Activated T-cell treated with anti-CD3 and anti-CD28 coated beads, Interleukin-2, amount 50 U/mL, for 48 hours (primary cell): ENCODE data around the gene NEDD4L.
"Not testable (repeated sequence)": the region's sequence is repeated elsewhere in the genome, so short reads cannot be mapped to it uniquely, and the experiment has no call there.

Source experiments
- DNase-seq, 2 experiments: peaks; one replicate each; pipeline ENCODE4 v3.0.0-alpha.2; 2020

NEDD4L gene

DNA sequence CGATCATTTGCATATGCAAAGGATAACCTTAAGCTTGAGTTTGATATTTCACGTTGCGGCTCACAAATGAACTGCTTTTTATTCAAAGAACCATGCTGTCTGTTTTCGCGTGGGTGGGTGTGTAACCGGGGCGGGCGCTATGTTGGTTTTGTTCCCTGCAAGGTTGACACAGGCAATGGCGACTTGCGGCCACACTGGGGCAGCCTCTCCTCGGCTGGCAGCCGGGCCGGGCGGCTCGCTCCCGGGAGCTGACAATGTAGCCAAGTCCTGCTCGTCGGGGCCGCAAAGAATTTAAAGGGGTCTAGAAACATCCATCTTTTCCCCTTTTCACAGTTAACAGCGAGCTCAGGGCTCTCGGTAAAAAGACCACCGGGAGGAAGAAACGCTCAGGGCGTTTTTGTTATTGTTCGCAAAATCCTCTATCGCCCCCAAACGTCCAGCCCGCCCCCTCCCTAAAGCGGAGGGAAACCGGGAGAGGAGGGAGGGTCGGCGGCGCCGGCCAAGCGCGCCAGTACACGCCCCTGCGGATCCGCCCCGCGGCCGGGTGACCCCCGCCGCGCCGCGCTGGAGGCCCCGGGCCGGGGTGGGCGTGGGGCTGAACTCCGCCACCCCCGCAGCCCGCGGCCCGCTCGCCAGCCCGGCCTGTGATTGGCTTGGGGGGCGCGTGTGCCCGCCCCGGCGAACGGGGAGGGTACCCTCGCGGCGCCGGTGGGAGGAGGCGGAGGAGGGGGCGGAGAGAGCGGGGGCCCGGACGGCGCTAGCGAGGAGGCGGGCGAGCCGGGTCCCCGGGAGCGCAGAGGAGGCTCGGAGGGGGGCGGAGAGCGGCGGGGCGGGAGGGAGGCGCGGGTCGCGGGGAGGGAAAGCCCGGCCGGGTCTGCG, at the start of gene NEDD4L:
NEDD4L (plus strand) TSS at position 736 of the 879 bp plus-strand sequence. CDS start 435 bp downstream, outside the sequence.
- DNase-seq, result peak; percentile 83 to 87

DNA sequence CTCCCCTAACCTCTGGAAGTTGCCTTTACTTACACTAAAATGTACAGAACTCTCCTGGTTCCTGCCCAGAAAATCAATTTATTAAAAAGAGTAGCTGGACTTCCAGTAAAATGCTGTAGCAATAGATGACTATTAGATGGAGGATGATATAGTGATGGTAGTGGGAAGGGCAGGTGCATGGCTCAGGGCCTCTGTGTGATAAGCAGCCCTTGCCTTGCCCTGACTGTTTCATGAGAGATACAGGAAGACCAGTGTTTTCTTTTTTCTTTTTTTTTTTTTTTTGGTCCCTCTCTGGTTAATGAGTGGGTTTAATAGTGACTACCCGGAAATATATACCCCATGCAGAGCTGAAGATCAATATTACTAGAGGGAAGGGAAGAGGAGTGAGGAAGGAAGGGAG, 48.7 kb upstream of the NEDD4L start:
- DNase-seq, result no peak

DNA sequence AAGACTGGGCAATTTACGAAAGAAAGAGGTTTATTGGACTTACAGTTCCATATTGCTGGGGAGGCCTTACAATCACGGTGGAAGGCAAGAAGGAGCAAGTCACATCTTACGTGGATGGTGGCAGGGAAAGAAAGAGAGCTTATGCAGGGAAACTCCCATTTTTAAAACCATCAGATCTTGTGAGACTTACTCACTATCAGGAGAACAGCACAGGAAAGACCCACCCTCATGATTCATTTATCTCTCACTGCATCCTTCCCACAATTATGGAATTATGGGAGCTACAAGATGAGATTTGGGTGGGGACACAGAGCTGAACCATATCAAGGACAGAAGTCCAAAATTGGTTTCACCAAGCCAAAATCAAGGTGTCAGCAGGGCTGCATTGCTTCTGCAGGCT, 47.1 kb upstream of the NEDD4L start:
- DNase-seq, result not testable (repeated sequence)

DNA sequence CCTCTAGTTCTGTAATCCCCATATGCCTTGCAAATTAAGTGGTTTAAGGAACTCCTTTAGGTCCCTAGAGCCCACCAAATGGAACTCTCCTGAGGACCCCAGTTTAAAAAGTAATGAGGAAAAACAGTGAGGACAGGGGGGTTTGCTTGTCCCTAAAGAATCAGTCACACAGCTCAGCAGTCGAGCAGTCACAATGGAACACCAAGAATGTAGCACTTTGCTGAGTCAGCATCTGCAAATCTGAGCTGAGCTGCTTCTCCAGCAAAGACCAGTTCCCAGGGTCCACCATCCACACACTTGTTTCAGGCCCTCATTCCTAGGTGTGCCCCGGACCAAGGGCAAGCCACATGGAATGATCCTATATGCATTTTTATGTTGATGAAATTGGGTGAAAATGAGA, 46.2 kb upstream of the NEDD4L start:
- DNase-seq, result no peak

DNA sequence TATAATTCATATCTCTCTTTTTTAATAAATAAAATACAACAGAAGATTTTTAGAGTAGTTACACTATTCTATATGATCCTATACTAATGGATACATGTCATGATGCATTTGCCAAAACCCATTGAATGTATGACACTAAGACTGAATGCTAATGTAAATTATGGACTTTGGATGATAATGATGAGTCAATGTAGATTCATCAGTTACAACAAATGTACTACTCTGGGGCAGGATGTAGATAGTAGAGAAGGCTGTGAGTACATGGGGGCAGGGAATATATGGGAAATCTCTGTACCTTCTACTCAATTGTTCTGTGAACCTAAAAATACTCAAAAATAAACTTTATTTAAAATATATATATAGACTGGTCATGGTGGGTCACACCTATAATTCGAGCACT, 45.6 kb upstream of the NEDD4L start:
- DNase-seq, result no peak

DNA sequence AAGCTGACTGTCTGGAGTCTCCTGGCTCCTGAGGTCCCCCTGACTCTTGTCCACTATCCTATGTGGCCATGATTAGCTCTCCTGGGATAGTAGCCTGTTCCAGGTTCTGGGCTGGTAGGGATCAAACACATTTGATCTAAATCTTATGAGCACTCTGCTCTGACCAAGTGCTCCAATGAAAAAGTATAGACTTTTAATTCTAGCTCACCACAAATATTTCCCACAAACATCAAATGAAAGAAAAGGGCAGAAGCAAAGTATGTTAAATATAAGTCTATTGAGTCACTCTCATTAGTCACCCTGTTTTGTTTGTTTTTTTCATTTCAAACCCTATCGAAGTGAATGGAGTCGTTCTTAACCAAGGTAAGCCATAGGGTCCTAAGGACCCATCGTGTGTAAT, 39.7 kb upstream of the NEDD4L start:
- DNase-seq, result no peak

DNA sequence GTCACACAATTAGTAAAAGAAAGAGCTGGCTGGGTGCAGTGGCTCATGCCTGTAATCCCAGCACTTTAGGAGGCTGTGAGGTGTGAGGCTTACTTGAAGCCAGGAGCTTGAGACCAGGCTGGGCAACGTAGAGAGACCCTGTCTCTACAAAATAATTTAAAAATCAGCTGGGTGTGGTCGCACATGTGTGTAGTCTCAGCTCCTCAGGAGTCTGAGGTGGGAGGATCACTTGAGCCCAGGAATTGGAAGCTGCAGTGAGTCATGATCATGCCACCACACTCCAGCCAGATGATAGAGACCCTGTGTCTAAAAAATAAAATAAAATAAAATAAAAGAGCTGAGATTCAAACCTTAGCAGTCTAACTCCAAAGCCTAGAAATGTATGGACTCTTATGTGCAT, 39.0 kb upstream of the NEDD4L start:
- DNase-seq, result no peak

DNA sequence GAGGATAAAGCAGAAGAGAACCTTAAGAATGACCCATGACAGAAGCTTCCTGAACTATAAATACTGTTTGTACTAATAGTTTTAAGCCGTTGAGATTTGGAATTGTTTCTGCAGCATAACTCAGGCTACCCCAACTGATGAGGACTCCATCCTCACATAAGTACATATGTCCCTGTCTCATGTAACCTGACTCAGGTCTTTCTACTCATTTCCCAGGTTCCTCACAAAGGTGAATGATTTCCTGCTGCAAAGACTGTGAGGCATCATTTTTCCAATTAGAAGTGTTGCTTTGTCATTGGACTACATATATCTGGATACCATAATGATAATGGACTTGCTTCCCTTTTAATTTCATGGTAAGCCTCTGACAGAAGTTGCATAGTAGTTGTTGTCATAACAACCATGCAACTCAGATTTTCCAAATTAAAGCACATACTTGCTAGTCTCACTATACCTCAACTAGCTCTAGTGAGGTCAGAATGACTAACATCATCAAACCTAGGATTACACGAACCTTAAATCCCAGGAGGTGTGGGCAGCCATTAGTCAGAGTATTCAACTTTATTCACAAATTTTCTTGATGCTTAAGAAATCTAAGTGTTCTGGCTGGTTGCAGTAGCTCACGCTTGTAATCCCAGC, 38.0 kb upstream of the NEDD4L start:
- no peak for DNase-seq

DNA sequence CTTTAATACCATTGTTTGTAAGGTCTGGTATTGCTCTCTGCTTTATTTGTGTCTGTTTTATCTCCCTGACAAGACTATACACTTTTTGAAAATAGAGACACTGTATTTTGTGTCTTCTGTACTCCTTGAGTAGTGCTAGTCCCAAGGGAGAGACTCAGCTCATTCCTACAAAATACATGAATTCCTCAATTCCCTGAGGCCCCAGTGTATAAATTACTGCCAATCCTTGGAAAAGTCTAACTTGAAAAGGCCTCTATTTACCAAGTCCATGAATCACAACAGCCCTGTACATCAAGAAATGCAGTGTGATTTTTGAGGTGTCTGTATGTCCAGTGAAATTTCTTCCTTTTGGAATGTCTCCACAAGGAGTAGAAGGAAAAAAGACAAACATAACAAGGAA, 34.9 kb upstream of the NEDD4L start:
- no peak for DNase-seq

DNA sequence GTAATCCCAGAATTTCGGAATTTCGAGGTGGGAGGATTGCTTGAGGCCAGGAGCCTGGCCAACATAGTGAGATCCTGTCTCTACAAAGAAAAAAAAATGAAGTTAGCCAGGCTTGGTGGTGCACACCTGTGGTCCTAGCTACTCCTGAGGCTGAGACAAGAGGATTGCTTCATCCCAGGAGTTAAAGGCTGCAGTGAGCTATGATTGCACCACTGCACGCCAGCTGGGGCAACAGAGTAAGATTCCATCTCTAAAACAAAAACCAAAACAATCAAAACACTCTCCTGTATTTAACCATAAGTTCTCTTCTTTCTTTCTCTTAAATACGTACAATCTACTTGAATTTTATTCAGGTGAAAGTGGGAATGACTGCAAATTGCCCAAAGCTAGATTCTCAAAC, 33.8 kb upstream of the NEDD4L start:
- DNase-seq, result no peak

DNA sequence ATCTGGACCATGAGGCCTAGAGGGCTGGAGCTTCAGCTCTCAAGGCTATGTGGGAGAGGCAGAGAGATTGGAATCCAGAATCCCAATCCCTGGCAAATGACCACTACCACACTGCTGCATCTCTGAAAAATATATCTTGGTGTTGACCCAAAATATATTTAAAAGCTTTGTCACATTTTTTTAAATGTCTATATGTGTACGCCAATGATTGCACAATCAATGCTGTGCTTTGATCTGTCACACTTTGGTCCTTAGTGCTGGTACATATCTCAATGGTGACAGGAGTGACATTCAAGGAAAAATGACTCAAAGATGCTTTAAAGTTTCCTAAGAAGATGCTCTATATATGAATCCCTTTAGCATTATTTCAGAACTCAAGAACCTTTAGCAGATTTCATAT, 31.7 kb upstream of the NEDD4L start:
- DNase-seq, result no peak

DNA sequence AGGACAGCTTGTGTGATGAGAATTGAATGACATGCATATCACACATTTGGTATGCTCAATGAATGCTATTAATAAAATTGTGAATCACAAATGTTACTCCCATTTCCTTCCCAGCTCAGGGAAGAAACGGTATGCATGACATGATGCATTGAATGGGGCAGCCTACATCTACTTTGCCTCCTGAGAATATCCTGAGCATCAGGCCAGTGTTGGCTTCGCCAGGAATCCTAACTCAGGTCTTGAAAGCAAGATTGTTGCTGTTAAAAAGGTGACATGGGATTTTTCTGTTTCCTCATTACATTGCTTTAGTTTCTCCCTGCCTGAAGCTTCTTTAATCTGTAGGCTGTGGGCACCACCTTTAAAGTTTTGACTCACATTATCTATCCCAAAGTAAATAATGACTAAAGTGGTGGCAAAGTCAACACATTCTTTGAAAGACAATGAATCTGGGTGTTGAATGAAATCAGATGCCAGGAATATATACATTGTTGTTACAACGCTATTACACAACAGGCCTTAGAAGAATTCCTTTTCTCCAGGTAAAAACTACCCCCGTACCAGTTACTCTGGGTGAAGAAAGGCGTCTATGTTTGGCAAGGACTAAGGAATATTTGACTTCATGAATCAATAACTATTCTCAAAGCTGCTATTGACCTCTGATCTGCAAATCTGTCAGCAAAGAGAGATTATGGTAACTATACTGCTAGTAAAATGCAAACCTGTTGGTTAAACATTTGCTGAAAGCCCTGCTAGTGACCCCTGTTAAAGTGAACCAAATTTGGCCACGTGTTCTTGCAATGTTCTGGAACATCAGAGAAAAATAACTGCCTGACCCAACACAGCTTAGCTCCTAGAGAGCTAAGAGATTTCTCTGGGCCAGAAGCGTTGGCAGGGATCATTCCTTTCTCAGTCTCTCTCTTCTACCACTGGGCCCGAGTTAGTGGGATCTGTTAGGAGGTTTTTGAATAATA, 30.5 kb upstream of the NEDD4L start:
- no peak for DNase-seq

DNA sequence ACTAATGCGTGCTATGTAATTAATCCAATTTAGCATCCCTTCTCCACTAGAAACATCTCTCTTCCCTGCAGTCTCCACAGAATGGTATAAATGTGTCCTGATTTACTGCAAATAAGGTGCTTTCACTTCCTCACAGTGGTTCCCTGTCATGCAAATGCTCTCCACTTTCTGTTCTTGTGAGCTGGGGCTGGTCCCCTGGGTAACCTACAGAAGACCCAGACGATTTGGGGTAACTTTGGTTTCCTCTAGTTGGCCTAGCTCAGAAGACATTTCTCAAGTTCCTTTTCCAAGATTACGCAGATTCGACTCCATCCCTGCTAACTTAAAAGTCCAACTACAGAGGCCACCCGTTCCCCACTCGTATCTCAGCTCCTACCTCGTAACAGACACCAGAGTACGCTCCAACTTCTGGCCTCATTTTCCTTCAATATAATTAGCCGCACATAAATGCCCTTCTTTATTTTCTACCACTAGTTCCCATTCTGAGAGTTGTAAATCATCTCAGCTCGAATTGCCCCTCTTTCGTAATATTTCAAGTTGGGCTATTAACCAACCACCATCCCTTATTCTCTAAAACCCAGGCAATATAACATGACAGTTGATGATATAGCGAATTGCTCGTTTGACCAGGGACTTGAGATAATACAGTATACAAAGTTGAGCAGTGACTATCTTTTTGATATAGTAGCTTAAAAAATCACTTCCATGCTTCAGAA, 28.8 kb upstream of the NEDD4L start:
- no peak for DNase-seq

DNA sequence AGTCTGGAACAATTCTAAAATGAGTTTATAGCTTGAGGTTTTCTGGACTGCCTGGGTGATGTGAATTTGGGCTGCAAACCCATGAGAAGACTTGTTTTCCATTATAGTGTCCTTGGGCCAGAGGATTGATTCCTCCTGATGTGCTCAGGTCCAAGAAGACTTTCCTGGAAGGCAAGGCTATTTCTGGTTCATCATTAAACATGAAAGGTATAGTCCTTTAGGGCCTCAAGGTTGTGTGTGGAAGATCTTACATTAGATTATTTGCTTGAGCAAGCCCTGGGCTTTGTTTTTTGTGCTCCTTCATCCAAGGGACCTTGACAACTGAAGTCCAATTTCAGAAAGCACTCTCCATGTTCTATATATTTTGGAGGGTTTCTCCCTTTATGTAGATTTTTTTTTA, 26.8 kb upstream of the NEDD4L start:
- DNase-seq, result no peak

DNA sequence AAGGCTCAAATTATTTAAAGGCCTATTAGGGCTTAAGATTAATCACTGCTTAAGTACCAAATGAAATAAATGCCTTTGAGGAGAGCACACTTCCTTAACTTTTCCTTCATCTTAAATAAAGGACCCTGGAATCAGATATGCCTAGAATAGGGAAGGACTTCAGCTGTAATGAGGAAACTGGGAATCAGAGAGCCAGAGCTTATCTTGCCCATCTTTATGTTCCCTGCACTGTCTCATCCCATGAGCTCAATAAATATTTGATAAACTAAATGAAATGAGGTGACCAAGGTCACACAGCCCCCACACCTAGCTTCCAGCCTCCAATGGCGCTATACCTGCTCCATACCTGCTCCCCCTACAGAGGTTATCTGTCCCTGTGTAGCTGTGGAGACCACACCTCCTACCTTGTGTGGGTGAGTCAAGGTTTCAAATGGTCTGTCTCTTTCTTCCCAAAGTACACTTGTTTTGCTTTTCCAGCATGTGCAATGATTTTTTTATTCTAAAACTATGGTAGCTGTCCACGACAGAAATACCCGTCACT, 23.4 kb upstream of the NEDD4L start:
- DNase-seq, result no peak

DNA sequence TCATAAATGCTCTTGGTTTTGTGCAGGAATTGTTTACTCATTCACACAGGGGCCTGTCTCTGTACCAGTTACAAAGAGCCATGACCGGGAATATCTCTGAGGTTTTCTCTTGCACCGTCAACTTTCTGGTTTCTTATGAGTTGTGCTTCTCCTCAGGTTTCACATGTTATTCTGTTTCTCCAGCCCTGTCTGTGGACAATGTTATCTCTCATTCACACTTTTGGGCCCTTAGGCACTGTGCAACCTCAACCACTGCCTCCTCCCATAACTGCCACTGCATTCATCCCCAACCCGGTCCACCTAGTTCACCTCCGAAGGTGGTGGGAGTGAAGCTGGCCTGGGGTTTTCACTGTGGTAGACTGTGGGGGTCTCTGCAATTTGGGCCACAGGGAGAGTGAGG, 22.5 kb upstream of the NEDD4L start:
- DNase-seq, result no peak

DNA sequence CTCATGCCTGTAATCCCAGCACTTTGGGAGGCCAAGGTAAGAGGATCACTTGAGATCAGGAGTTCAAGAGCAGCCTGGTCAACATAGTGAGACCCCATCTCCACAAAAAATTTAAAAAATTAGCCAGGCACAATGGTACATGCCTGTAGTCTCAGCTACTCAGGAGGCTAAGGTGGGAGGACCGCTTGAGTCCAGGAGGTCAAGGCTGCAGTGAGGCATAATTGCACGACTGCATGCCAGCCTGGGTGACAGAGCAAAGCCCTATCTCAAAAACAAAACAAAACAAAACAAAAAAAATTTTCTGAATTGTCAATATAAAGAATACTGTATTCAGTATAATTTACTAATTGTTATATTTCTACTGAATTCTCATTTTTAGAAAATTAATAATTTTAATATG, 20.9 kb upstream of the NEDD4L start:
- no peak for DNase-seq

DNA sequence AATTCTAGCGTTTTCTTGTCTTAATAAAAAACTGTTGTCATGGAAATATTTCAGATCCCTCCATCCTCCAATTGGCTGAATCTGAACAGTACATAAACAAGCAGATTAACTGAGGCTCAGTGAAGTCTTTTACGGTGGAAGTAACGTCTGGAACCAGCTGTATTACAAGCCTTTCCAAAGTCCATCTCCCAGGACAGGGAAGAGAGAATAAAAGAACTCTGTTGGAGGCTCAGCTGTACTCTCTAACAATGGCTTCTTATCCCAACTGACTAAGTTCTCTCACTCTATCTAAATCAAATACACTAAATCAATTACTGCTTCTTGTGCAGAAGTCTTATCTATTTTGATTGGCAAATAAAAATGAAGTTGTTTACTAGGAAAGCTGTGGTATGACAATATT, 19.9 kb upstream of the NEDD4L start:
- no peak for DNase-seq

DNA sequence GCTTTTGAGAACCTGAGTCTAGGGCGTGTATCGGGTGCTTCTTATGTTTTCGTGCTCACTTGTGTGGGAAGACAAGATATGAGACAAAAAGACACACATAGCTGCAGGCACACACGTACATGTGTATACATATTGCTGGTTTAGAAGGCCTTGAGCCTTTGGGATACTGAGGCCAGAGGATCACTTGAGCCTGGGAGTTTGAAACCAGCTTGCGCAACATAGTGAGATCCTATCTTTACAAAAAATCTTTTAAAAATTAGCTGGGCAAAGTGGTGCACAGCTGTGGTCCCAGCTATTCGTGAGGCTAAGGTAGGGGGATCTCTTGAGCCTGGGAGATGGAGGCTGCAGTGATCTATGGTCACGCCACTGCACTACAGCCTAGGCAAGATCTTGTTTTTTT, 18.8 kb upstream of the NEDD4L start:
- no peak for DNase-seq

DNA sequence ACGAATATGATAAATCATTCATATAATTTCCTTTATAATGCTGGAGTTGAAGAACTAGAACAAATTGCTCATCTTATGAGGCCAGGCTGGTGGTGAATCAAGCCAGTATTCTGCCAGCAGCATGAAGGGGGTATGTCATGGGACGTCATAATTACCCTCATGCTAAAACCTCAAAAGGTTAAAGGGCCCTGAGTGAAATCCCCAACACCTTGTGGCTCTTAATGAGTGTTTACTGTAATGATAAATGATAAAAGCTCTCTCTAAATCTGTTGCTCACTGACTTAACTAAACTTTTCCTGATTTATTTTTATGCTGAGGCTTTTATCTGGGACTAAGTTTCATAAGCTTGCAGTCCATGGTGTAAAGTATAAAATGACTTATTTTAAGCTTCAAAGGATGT, 18.3 kb upstream of the NEDD4L start:
- DNase-seq, result no peak

DNA sequence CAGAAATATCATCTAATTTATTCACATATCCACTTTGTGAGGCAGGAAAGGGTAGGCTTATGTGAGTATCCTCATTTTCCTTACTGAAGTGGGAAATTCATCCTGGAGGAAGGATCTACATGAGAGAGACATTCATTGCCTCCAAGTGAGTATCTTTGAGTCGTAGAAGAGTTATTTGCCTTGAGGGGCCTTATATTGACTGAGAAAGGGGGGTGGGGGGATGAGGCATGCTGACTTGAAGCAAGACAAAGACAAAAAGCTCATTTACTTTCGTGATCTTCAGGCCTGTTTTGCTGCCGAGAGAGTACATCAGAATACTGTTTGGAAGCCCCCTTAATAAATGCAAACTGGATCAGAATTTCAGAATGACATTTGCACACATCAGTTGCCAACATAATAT, 17.6 kb upstream of the NEDD4L start:
- DNase-seq, result no peak

DNA sequence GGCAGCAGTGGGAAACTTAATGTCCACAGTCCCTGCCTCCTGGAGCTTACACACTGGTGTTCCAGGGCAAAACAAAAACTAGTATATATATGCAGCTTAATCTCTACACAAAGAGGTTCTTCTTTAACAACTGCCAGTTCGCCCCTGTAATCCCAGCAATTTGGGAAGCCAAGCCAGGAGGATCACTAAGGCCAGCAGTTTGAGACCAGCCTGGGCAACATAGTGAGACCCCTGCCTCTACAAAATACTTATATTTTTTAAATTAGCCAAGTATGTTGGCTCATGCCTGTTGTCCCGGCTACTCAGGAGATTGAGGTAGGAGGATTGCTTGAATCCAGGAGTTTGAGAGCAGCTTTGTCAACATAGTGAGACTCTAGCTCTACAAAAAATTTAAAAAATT, 17.2 kb upstream of the NEDD4L start:
- no peak for DNase-seq
